Measurements from ENCODE around the gene FBN1.

GRCh38 chr15:48520376-48521155 lies 124.9 kb downstream of the FBN1 start:
- peak; percentile 25 for TF ChIP-seq CTCF (IDR thresholded peaks at IDR 0.05)
- no peak for TF ChIP-seq EZH2 (IDR thresholded peaks at IDR 0.05)
- no peak for TF ChIP-seq EZH2phosphoT487 (IDR thresholded peaks at IDR 0.05)

All from neural progenitor cell (in vitro differentiated cells).